HPDE6-E6E7 (cell line): ENCODE results near the gene FADS1.

Source experiments
- DNase-seq: peaks from one replicate; pipeline ENCODE4 v3.0.0; 2011; ENCODE audit warnings: missing footprints; ENCODE audit errors: extremely low spot score

Gene FADS1

GRCh38 chr11:61762798-61763197, 54.0 kb downstream of the FADS1 start:
- DNase-seq, result no peak

- no peak for DNase-seq
Observed at GRCh38 chr11:61762223-61762615, 54.6 kb downstream of the FADS1 start.

- no peak for DNase-seq
Observed at GRCh38 chr11:61761440-61762222, 55.2 kb downstream of the FADS1 start.

GRCh38 chr11:61760946-61761345, 55.9 kb downstream of the FADS1 start:
- DNase-seq, result no peak

GRCh38 chr11:61757213-61757862, 59.5 kb downstream of the FADS1 start:
- no peak for DNase-seq

GRCh38 chr11:61756452-61757212, 60.2 kb downstream of the FADS1 start:
- no peak for DNase-seq

- no peak for DNase-seq
Observed at GRCh38 chr11:61756147-61756451, 60.7 kb downstream of the FADS1 start.

- DNase-seq, result no peak
Observed at GRCh38 chr11:61754534-61755482, 62.0 kb downstream of the FADS1 start.

GRCh38 chr11:61753672-61754071, 63.1 kb downstream of the FADS1 start:
- DNase-seq, result no peak

- DNase-seq, result no peak
Observed at GRCh38 chr11:61752925-61753521, 63.8 kb downstream of the FADS1 start.

- DNase-seq, result no peak
Observed at GRCh38 chr11:61752117-61752924, 64.5 kb downstream of the FADS1 start, which contains the start of gene MYRF. Gene MYRF (plus strand): TSS chr11:61752636. CDS start chr11:61752745, 109 bp downstream.

- no peak for DNase-seq
Observed at GRCh38 chr11:61751384-61751783, 65.4 kb downstream of the FADS1 start.

GRCh38 chr11:61750631-61751273, 66.1 kb downstream of the FADS1 start:
- DNase-seq, result no peak
